ENCODE measurements around the gene HEXIM1.
"Not testable (repeated sequence)": the region's sequence is repeated elsewhere in the genome, so short reads cannot be mapped to it uniquely, and the experiment has no call there.

HEXIM1 gene

GRCh38 chr17:45114117-45114932 is 34.0 kb upstream of the HEXIM1 start:
- no peak for DNase-seq

GRCh38 chr17:45115015-45115625 is 33.2 kb upstream of the HEXIM1 start:
- no peak for DNase-seq

DNA sequence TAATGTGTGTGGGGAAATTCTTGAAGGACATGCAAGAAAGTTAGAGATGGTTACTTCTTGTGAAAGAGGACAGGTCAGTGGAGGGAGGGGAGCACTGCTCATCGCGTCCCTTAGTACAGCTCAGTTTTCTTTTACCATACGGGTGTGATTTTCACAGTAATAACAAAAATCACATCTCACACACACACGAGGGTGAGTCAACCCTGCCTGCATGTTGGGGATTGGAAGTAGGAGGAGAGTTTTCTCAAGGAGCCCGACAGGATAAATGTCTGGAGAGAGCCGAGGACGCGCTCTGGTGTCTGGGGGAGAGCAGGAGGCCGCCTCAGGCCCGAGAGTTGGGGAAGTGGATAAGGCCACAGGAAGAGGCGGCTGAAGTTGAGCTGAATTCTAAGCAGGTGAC is 32.4 kb upstream of the HEXIM1 start:
- DNase-seq: no peak

GRCh38 chr17:45116434-45117016 is 31.8 kb upstream of the HEXIM1 start:
- no peak for DNase-seq

GRCh38 chr17:45117334-45117733 is 30.9 kb upstream of the HEXIM1 start:
- no peak for DNase-seq

DNA sequence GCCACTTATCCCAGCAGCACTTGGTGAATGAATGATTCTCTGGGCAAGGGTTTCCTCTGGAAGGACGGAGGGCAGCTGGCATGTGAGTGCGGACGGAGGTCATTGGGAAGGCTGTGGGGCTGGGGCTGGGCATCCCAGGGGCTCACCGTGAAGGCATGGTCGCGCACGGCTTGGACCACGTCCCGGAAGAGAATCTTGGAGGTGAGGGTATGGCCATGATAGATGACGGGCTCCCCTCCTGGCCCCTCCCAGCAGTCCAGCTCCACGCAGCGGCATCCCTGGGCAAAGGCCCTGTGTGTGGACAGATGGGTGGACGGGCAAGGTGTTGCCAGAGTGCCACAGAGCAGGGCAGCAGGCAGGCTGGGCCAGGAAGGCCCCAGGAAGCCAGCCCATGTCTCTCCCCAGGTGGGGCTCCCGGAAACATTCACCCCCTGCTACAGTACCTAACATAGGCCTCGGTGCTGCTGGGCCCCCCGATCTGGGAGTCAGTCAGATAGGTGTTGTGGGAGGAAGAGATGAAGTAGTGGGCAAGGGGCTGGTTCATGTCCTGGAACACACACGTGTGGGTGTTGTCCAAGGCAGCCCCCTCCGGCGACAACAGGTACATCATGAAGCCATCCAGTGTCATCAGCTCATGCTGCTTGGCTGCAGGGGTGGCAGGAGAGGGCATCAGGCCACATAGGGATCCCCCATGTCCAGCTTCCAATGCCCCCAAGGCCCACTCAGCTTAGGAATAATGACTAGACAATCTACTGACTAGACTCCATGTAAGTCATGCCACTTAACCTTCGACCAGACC is 30.2 kb upstream of the HEXIM1 start:
- no peak for DNase-seq

GRCh38 chr17:45118691-45119090 is 29.6 kb upstream of the HEXIM1 start:
- no peak for DNase-seq

GRCh38 chr17:45119964-45120363 is 28.3 kb upstream of the HEXIM1 start:
- DNase-seq: no peak

DNA sequence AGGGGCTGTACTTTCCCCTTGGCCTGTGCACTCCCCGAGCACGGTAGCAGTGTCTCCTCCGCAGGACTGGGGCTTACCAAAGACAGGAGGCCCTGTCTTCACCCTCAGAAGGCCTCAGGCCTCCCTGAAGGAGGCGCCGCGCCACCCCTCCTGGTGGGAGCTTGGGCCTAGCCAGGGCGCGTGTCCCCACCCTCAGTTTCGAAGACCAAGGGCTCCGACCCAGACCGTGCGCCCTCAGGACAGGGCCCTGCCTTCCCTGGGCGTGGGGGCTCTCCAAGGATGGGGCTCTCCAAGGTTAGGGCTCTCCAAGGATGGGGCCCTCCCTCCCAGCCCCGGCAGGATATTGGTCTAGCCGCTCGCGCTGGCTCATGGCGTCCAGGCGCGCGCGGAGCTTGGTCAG is 27.7 kb upstream of the HEXIM1 start:
- no peak for DNase-seq

GRCh38 chr17:45121055-45121454 is 27.2 kb upstream of the HEXIM1 start:
- DNase-seq: no peak

- no peak for DNase-seq
Observed at GRCh38 chr17:45123076-45123770, 25.1 kb upstream of the HEXIM1 start.

DNA sequence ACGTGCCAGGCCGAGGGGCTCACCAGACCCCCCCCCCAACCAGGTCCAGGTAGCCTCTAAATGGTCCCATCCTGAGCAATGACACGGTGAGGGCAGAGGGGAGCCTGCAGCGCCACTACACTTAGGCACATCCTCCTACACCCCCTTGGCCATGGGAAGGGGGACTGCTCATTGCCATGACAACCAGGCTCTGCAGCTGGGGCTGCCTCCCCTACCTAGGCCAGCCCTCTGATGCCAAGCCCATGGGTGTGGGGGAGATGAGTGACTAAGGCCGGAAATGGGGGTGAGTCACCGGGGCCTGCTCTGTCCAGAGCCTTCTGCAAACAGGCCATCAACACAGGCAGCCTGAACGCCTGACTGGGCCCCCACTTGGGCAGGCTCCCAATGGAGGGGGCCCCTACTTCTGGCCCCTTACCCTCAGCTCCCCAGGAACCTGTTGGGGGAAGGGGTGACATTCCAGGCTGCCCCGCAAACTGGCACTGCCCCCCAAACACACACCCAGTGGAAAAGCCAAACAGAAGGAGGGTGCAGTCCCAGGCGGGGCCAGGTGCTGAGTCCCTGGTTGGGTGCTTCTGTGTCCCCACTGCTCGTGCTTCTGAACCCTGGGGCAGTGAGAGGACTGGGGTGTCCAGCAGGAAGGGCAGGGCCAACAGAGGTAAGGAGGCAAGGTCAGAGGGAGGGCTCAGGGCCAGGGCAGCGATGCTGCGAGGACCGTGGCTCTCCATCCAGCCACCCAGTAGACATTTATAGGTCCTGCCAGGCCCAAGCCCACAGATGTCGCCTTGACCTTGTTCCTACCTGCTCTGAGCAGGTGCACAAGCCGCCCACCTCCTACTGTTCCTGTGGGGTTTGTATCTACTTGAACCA is 24.1 kb upstream of the HEXIM1 start:
- DNase-seq: no peak

- not testable (repeated sequence) for DNase-seq
Observed at GRCh38 chr17:45124797-45125122, 23.5 kb upstream of the HEXIM1 start.

DNA sequence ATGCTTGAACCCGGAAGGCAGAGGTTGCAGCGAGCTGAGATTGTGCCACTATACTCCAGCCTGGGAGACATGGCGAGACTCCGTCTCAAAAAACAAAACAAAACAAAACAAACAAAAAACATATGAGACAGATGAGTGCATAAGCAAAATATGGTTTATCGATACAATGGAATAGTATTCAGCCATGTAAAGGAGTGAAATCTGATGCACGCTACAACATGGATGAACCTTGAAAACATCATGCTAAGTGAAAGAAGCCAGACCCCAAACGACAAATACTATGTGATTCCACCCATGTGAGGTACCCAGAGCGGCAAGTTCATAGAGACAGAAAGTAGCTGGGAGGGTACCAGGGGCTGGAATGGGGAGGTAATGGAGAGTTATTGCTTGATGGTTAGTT is 22.8 kb upstream of the HEXIM1 start:
- DNase-seq: no peak

- DNase-seq: no peak
Observed at GRCh38 chr17:45127207-45127547, 21.1 kb upstream of the HEXIM1 start.

GRCh38 chr17:45127548-45128300 is 20.6 kb upstream of the HEXIM1 start:
- no peak for DNase-seq

DNA sequence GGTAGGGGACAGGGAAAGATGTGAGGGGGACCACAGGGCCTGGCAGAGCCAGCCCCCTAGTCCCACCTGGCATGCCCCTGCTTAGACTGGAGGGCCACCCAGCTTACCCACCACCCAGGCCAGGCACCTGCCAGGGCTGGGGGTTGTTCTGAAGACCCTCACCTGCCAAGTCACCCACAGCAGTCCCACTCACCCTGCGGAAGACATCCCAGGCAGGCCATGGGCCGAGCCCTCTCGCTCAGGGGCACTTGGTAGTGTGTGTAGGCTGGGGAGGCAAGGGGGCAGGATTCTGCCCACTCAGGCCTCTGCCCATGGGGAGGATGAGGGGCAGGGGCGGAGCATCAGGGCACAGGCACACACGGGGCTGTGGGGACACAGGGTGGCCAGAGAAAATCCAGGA is 19.9 kb upstream of the HEXIM1 start:
- no peak for DNase-seq

- DNase-seq: no peak
Observed at GRCh38 chr17:45128989-45129388, 19.3 kb upstream of the HEXIM1 start.

DNA sequence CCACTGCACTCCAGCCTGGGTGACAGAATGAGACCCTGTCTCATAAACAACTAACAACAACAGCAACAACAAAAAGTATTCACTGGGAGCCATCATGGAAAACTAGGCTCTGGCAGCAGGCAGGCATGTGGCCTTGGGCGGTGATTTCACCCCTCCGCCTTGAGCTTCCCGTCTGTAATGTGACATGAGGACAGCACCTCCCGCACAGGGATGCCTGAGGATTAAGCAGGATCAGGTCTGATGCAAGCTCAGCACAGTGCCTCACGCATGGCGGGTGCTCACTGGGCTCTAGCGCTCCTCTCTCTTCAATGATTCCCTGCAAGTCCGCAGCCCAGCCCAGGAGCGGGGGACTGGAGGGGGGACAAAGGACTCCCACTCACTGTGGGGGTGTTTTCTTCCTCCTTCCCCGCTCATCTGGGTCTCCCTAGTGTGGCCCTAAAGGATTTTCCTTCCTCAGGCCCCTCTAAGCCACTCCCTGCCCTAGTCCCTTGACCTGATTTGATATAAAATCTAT is 18.8 kb upstream of the HEXIM1 start:
- DNase-seq: no peak

- no peak for DNase-seq
Observed at GRCh38 chr17:45129940-45130680, 18.2 kb upstream of the HEXIM1 start.
